CD4-positive, alpha-beta T cell treated with Interleukin-2 at 100 ng/mL for 4 hours (primary cell): Measurements from ENCODE around the gene AIFM1.

Experiments used
- DNase-seq: peaks from one replicate; pipeline ENCODE4 v3.0.0-alpha.2; 2020; ENCODE audit warnings: low spot score

AIFM1 gene

DNA sequence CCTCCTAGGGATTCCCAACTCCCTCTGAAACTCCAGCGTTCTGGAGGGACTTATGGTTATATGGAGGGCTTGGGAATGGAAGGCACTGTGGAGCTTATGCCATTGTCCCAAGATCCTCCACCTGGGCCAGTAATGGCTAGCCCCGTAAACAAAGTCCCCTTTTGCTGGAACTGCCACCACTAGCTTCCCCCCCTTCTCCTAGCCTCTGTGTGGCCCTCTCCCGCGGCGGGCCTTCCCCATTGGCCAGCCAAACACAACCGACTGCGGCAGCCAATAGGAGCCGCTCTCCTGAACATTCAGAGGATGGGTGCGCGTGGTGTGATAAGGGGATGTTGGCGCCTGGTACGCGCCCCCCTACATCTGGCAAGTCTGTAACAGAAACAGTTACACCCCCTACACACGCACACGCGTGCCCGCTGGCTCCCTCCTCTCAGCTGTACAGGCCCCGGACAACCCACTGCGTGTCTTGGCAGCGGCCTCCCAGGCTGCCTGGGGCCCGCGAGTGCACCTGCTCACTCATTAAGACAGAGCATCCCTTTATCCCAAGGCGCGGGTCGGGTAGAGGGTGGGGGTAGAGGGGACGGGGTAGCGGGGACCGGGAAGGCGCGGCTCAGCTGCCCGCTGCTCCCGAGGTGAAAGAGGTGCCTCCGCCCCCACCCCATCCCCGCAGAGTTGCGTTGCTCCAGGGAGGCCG, 5.3 kb upstream of the AIFM1 start:
- DNase-seq: peak; percentile 64

DNA sequence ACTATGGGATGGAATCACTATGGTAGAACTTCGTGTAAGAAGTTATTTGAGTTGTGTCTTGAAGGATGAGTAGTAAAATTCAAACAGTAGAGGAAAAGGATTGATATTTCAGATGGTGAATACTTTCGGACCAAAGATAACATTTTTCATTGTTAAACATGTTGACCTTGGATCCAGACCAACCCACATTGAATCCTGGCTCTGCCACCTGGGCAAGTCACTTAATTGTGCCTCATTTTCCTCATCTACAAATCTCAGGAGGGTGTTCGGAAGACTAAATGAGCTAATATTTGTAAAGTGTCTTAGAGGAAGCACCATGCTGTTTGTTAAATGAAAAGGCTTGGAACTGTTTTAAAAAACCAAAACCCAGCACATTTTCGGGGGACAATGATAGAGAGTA, 1.4 kb upstream of the AIFM1 start:
- no peak for DNase-seq

- DNase-seq: no peak
These were observed 799 bp upstream of the AIFM1 start for GRCh38 chrX:130166503-130166777.

DNA sequence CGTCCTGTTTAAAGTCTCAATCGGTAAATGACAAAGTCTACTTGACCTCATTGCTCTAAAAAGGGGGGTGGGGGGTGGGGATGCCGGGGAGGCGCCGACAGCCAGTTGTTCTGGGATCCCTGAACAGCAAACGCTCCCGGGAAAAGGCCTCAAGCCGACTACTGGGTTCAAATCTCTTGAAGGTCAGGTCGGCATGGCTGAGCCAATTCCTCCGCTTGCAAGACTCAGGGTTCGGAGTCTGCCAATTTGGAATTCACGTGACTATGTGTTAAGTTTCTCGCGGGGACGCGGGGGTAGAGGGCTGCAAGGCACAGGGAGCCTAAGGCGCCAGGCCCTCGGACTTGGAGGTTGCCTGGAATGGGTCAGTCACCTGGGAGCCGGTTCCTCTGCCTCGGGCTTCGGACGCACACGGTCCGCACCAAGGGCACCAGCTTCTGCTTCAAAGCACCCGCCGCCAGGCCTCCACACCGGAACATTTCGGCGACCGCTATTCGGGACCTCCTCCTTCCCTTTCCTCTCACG, 399 bp downstream of the AIFM1 start:
- no peak for DNase-seq

DNA sequence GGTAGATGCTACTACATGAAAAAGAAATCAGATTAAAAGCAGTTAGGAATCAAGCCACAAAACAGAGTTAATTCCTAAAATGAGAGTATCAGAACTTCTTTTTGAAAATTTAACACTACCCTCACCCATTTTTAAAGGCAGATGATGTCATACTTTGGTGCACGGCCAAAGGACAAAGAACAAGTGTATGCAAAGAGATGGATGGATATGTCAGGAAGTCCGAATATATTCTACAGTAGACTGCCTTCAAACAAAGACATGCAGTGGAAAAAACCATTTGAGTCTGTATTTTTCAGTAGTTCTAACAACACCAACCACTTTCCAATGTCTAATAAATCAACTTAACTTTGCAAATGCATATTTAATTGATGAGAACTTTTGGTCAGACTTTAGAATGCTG, 2.2 kb downstream of the AIFM1 start:
- no peak for DNase-seq

DNA sequence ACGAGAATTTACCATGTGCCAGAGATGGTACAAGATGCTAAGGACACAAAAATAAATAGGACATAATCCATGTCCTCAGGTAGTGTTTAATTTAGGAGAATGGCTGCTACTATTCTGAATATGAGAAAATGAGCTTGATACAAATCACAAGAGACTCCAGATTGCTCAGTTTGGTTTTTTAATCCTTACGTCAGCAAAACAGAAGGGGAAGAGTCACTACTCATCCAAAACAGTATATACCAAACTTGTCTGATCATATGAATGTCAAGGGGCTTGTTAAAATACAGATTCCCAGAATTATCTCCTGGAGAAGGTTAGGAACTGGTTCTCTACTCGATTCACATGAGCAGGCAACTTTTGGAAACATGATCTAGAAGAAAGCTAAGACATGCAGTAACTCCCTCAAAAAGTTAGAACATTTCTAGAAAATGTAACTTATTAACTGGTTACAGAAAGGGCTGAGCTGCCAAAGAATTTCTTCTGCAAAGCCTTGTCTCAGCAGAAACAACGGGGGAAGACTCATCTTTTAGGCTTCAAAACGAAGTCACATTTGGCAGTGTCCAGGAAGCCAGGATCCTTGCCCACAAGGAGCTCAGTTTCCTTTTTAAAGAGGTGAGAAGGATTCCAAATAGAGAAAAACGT, 3.4 kb downstream of the AIFM1 start:
- no peak for DNase-seq

DNA sequence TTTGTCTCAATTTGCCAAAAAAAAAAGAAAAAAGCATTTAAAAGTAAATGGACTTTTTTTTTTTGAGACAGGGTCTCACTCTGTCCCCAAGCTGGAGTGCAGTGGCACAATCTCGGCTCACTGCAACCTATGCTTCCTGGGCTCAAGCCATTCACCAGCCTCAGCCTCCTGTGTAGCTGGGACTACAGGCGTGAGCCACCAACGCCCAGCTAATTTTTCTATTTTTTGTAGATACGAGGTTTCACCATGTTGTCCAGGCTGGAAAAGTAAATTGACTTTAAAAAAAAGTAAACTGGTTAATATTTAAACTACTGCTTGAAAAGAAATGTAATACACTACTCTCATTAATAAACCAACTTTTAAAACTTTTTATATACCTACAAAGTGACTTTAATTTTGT, 5.9 kb downstream of the AIFM1 start:
- no peak for DNase-seq

DNA sequence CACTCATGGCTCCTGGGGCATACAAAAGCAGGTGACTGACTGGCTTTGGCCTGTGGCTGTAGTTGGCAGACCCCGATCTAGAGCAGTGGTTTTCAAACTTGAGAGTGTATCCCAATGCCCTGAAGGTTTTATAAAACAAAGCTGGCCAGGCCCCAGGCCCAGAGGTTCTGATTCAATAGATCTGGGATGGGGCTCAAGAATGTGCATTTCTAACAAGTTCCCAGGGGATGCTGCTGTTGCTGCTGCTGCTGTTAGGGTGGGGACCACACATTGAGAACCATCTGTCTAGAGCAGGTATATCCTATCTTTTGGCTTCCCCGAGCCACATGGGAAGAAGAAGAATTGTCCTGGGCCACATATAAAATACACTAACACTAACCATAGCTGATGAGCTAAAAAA, 7.3 kb downstream of the AIFM1 start:
- DNase-seq: no peak

DNA sequence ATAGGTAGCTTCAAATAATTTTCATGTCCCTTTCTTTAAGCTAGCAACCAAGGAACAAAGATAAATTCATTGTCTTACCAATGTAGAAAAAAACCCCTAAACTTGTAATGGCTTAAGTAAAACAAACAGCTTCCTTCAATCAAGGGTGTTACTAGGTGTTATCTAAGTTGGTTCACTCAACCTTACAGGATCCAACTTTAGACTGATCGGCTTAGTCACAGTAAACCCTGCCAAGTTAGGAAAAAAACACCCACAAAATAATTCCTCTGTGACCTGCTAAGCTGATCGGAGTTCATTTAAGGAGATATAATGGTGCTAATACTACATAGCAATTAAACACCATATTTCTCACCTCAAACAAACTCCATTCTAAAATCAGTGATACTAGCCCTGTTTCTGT, 10.1 kb downstream of the AIFM1 start:
- DNase-seq: no peak

GRCh38 chrX:130147631-130148030, 18.0 kb downstream of the AIFM1 start:
- DNase-seq: no peak

- no peak for DNase-seq
These were observed 20.5 kb downstream of the AIFM1 start for GRCh38 chrX:130145123-130145522.

GRCh38 chrX:130144509-130144908, 21.1 kb downstream of the AIFM1 start:
- no peak for DNase-seq

DNA sequence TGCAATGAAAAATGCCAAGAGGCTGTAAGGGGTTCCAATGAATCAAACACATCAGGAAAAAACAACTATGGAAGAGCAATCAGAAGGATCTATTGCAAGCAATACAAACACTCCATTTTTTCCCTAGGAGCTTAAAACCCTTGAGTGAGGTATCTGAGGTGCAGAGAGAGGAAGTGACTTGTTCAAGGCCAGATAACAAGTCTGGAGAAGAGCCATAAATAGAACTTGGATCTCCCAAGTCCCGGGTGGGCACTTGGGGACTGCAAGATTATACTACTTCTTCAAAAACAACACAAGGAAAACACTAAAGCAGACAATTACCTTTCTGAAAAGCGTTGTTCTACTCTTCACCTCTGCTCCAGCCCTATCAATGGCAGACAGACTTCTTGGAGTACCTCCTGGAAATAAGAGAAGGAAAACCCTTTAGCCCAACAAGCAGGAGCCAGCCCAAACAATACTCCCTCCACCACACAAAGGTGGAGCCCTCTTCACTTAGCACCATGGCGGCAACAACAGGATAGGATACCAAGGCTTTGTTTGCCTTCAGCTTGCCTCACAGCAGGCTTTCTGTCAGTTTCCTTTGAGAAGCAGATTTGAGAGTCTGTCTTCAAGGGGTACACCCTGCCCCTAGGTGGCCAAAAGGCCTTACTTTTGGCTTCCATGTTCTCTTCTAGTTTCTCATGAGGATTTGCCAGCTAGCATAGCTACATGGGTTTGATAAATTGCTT, 26.0 kb downstream of the AIFM1 start:
- DNase-seq: no peak

DNA sequence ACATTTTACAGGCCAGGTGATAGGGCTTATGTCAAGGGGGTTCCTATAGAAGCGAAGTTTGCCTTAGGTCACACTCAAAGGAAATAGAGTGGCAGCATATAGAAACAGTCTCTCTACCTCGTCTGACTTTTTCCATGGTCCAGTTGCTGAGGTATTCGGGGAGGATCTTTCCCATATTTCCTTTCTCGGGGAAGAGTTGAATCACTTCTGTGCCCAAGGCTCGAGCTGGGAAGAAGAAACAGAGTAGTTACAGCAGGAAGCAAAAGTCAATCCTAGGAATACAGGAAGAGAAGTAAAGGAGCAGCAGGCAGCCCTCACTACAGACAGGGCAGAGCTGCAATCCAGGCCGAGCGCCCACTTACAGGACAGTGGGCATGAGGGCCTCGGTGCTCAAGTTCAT, 28.7 kb downstream of the AIFM1 start:
- DNase-seq: no peak

DNA sequence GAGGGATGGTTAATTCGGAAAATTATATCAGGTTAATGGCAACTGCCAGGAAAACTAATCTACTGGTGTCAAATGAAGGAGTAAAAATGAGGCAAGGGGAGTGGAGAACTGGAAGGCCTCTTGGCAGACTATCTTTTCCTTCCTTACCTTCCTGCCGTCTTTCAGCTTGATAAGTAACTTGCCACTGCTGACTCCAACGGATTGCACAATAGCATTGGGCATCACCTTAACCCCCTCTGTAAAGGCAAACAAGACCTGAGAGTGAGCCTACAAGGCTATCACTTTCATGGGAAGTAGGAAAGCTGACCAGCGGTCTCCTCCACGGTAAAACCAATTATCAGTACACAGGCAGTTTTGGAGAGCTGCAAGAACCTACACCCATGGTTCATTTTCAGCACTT, 29.1 kb downstream of the AIFM1 start:
- DNase-seq: no peak

GRCh38 chrX:130130990-130131389, 34.7 kb downstream of the AIFM1 start:
- DNase-seq: no peak

- no peak for DNase-seq
These were observed 40.4 kb downstream of the AIFM1 start for GRCh38 chrX:130125091-130125874.

DNA sequence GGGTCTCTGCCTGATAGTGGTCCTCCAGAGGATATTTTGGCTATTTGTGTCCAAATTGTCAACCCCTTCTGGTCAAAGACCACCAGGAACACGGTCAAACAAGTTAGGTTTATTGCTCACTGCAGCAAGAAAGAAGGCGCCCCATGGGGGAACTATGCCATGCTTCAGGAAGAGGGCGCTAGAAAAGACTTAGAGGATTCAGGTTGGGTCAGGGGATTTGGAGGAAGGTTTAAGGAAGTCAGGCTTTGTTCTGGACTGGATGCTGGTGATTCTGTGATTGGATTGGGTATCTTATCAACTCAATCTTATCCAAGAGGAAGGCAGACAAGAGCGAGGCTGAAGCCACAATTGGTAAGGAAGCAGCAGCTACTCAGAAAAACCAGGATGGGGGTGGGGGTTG, 41.1 kb downstream of the AIFM1 start:
- no peak for DNase-seq

DNA sequence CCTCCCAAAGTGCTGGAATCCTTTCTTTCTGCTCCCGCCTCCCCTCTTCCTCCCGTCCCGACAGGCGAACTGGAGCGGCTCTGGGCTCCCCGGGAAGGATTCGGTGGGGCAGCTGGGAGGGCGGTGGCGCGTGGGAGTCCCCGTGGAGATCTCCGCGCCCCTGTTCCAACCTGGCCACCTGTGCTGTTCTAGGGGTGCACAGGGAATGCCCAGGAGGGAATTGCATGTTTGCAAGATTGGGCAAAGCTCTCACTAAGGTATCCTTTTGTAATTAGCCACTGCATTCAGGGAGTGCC, 44.2 kb downstream of the AIFM1 start:
- DNase-seq: no peak

GRCh38 chrX:130120746-130121504, 44.7 kb downstream of the AIFM1 start:
- peak; percentile 70 for DNase-seq

- DNase-seq: no peak
These were observed 45.3 kb downstream of the AIFM1 start for GRCh38 chrX:130120321-130120731.

GRCh38 chrX:130119312-130119898, 46.2 kb downstream of the AIFM1 start:
- no peak for DNase-seq
